KMS-11 (cell line): ENCODE results near the gene NR1I3.

ENCODE experiments used
- H2AFZ ChIP-seq: fragments of 200-600 bp; sonication (generic); 2 replicates; pipeline ENCODE4 v1.6.1; 2016; ENCODE audit warnings: antibody characterized with exemption, mixed run types, low read depth
- H3K27ac ChIP-seq: fragments of 200-600 bp; sonication (generic); 2 replicates; pipeline ENCODE4 v1.6.1; 2016; ENCODE audit warnings: mild to moderate bottlenecking, mixed run types
- H3K27me3 ChIP-seq: fragments of 200-600 bp; sonication (generic); 2 replicates; pipeline ENCODE4 v1.6.1; 2017; ENCODE audit warnings: mild to moderate bottlenecking, low read depth, mixed run types, moderate library complexity; ENCODE audit not compliant: insufficient read depth
- H3K36me3 ChIP-seq: fragments of 200-600 bp; sonication (generic); 2 replicates; pipeline ENCODE4 v1.6.1; 2017; ENCODE audit warnings: mild to moderate bottlenecking, mixed run types; ENCODE audit not compliant: insufficient read depth
- H3K4me1 ChIP-seq: fragments of 200-600 bp; sonication (generic); 2 replicates; pipeline ENCODE4 v1.6.1; 2016; ENCODE audit warnings: mild to moderate bottlenecking, low read depth, mixed run types; ENCODE audit not compliant: poor library complexity, severe bottlenecking
- H3K4me2 ChIP-seq: fragments of 200-600 bp; sonication (generic); 2 replicates; pipeline ENCODE4 v1.7.0; 2016; ENCODE audit warnings: mild to moderate bottlenecking, mixed run types
- H3K4me3 ChIP-seq: fragments of 200-600 bp; sonication (generic); IDR thresholded peaks from 2 replicates; pipeline ENCODE4 v1.6.1; 2017; ENCODE audit warnings: low read depth, low read length, mixed read lengths; ENCODE audit not compliant: insufficient read depth
- H3K79me2 ChIP-seq: fragments of 200-600 bp; sonication (generic); 2 replicates; pipeline ENCODE4 v1.6.1; 2016; ENCODE audit warnings: low read depth, mixed run types; ENCODE audit not compliant: insufficient read depth
- H3K9ac ChIP-seq: fragments of 200-600 bp; sonication (generic); 2 replicates; pipeline ENCODE4 v1.6.1; 2016; ENCODE audit warnings: mild to moderate bottlenecking, mixed run types
- H4K20me1 ChIP-seq: fragments of 200-600 bp; sonication (generic); 2 replicates; pipeline ENCODE4 v1.6.1; 2016; ENCODE audit warnings: mild to moderate bottlenecking, mixed run types; ENCODE audit not compliant: insufficient read depth
- CTCF ChIP-seq: fragments of 200-600 bp; sonication (generic); conservative IDR thresholded peaks from 2 replicates; pipeline ENCODE4 v1.6.1; 2017; ENCODE audit warnings: low read depth, mild to moderate bottlenecking, antibody characterized with exemption, low read length, moderate library complexity, mixed read lengths

Gene NR1I3

GRCh38 chr1:161241682-161242081, 3.7 kb upstream of the NR1I3 start:
- no peak overlapping the region for H2AFZ ChIP-seq
- H4K20me1 ChIP-seq: no peaks in the 10 kb centered on the region

GRCh38 chr1:161235957-161236775, 1.8 kb downstream of the NR1I3 start:
- Histone ChIP-seq H3K4me2 (no peak overlapping the region), H2AFZ (no peak overlapping the region), H3K4me1 (no peaks in the 10 kb centered on the region), H3K9ac (no peak overlapping the region), H3K36me3 (no peaks in the 10 kb centered on the region), H3K27ac (no peak overlapping the region), H4K20me1 (no peaks in the 10 kb centered on the region), H3K79me2 (no peaks in the 10 kb centered on the region), H3K27me3 (no peaks in the 10 kb centered on the region), H3K4me3 (no peak overlapping the region)
- no peak for TF ChIP-seq CTCF

More at GRCh38 chr1:161241682-161242081, 3.7 kb upstream of the NR1I3 start:
- no peaks in the 10 kb centered on the region for H3K79me2 ChIP-seq
- no peaks in the 10 kb centered on the region for H3K27me3 ChIP-seq
- H3K27ac ChIP-seq: no peak overlapping the region
- no peaks in the 10 kb centered on the region for H3K36me3 ChIP-seq
- no peak overlapping the region for H3K9ac ChIP-seq
- TF ChIP-seq CTCF: no peak
- H3K4me2 ChIP-seq: no peak overlapping the region
- no peaks in the 10 kb centered on the region for H3K4me1 ChIP-seq
- no peak overlapping the region for H3K4me3 ChIP-seq

- H3K27me3 ChIP-seq: no peaks in the 10 kb centered on the region
- H3K4me2 ChIP-seq: no peak overlapping the region
Measured at GRCh38 chr1:161233102-161233501, 4.9 kb downstream of the NR1I3 start.

GRCh38 chr1:161230762-161231161, 7.2 kb downstream of the NR1I3 start:
- no peak overlapping the region for H2AFZ ChIP-seq
- peaks cover 3% of the 10 kb centered on the region; the same call in 1 of the 2 replicates for H3K36me3 ChIP-seq
- H3K4me2 ChIP-seq: no peak overlapping the region
- H4K20me1 ChIP-seq: no peaks in the 10 kb centered on the region
- H3K27ac ChIP-seq: no peak overlapping the region
- no peak overlapping the region for H3K9ac ChIP-seq
- H3K27me3 ChIP-seq: no peaks in the 10 kb centered on the region
- H3K4me3 ChIP-seq: no peak overlapping the region
- TF ChIP-seq CTCF: no peak
- H3K79me2 ChIP-seq: peaks cover 10% of the 10 kb centered on the region
- H3K4me1 ChIP-seq: peaks cover 16% of the 10 kb centered on the region

More at GRCh38 chr1:161233102-161233501, 4.9 kb downstream of the NR1I3 start:
- Histone ChIP-seq H2AFZ (no peak overlapping the region), H3K4me3 (no peak overlapping the region), H3K36me3 (peaks cover 3% of the 10 kb centered on the region; the same call in 1 of the 2 replicates), H3K4me1 (no peaks in the 10 kb centered on the region), H3K27ac (no peak overlapping the region), H3K9ac (no peak overlapping the region), H4K20me1 (no peaks in the 10 kb centered on the region), H3K79me2 (no peaks in the 10 kb centered on the region)
- TF ChIP-seq CTCF: no peak
